ENCODE measurements around the gene IFIT1.
"Not testable (repeated sequence)": the region's sequence is repeated elsewhere in the genome, so short reads cannot be mapped to it uniquely, and the experiment has no call there.

The IFIT1 gene

GRCh38 chr10:89393898-89394297, 1.5 kb downstream of the IFIT1 start:
- DNase-seq (ENCODE audit: low spot score in 2 of 2), result no peak
- no peak overlapping the region for H3K4me3 Mint-ChIP-seq
- peaks cover 4% of the 10 kb centered on the region for H3K36me3 Mint-ChIP-seq (ENCODE audit: insufficient read depth)
- peaks cover 20% of the 10 kb centered on the region for H3K4me1 Mint-ChIP-seq
- H3K27ac Mint-ChIP-seq (ENCODE audit: low read depth), result no peak overlapping the region
- no peaks in the 10 kb centered on the region for H3K9me3 Mint-ChIP-seq
- no peak for ATAC-seq (replicated peaks; ENCODE audit: extremely low read depth, poor library complexity, severe bottlenecking)
- no peaks in the 10 kb centered on the region for H3K27me3 Mint-ChIP-seq

DNA sequence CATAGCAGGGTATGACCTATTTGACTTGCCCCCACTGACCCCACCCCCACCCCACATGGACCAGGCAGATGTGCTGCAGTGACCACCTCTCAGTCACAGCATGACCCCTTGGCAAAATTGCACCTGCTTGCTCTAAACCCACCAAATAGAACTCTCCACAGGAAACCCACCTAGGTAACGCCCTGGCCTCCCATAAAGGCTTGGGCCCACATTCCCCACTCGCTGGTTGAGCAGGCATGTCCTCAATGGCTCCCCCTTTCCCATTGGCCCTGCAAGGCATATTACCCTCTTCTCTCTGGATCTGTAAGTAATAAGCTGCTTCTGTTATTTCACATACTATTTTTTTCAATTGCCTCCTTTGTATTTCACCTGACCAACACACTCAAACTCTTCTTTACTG, 2.7 kb downstream of the IFIT1 start:
- no peak overlapping the region for H3K27ac Mint-ChIP-seq (ENCODE audit: low read depth)
- DNase-seq (ENCODE audit: low spot score in 2 of 2) (no peak), ATAC-seq (replicated peaks; ENCODE audit: extremely low read depth, poor library complexity, severe bottlenecking) (no peak)
- H3K27me3 Mint-ChIP-seq, result no peaks in the 10 kb centered on the region
- H3K36me3 Mint-ChIP-seq (ENCODE audit: insufficient read depth), result peaks cover 4% of the 10 kb centered on the region
- peak overlapping the region; percentile 21 for H3K4me3 Mint-ChIP-seq
- no peaks in the 10 kb centered on the region for H3K9me3 Mint-ChIP-seq
- peaks cover 26% of the 10 kb centered on the region for H3K4me1 Mint-ChIP-seq

DNA sequence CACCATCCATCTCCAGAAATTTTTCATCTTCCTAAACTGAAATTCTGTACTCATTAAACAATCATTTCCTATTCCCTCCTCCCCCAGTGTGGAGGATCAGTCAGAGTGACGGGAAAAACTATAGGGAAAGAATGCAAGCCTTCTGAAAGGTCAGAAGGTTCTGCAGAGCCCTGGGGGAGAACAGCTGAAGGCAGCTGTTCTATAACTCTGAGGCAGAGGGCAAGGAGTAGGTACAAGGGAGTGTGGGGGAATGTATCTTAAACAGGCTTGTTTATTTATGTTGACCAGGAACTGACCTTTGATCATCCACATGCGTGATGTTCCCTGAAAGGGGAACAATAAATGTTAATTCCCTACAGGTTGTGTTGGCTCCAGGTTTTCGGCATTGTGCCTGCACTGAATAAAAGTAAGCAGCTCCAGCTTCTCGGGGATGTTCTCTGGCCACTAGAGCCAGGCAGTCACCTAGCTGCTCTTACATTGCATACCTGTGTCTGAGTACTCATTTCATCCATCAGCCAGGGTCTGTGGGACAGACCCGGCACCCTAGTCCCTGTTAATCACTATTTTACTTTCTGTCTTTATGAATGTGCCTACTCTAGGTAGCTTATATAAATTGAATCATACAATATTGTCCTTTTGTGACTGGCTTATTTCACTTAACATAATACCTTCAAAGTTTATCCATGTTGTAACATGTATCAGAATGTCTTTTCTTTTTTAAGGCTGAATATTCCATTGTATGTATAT, 5.8 kb downstream of the IFIT1 start:
- no peak for DNase-seq (ENCODE audit: low spot score in 2 of 2)
- H3K9me3 Mint-ChIP-seq, result no peaks in the 10 kb centered on the region
- no peaks in the 10 kb centered on the region for H3K27me3 Mint-ChIP-seq
- peaks cover 17% of the 10 kb centered on the region for H3K4me1 Mint-ChIP-seq
- no peaks in the 10 kb centered on the region for H3K36me3 Mint-ChIP-seq (ENCODE audit: insufficient read depth)
- no peak overlapping the region for H3K27ac Mint-ChIP-seq (ENCODE audit: low read depth)
- ATAC-seq (replicated peaks; ENCODE audit: extremely low read depth, poor library complexity, severe bottlenecking), result no peak
- no peak overlapping the region for H3K4me3 Mint-ChIP-seq

DNA sequence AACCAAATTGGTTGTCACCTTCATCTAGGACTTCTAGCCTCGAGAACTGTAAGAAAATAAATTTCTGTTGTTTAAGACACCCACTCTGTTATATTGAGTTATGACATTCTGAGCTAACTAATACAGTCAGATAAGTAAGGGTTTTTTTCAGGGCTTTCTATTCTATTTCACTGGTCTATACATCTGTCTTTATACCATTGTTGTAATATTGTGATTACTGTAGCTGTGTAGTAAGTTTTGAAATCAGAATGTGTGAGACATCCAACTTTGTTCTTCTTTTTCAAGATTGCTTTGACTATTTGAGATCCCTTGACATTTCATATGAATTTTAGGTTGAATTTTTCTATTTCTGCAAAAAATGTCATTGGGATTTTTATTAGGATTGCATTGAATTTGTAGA, 7.5 kb downstream of the IFIT1 start:
- H3K9me3 Mint-ChIP-seq, result no peaks in the 10 kb centered on the region
- no peak for DNase-seq (ENCODE audit: low spot score in 2 of 2)
- no peak overlapping the region for H3K4me3 Mint-ChIP-seq
- H3K27ac Mint-ChIP-seq (ENCODE audit: low read depth), result no peak overlapping the region
- H3K27me3 Mint-ChIP-seq, result no peaks in the 10 kb centered on the region
- H3K4me1 Mint-ChIP-seq, result peaks cover 20% of the 10 kb centered on the region
- no peaks in the 10 kb centered on the region for H3K36me3 Mint-ChIP-seq (ENCODE audit: insufficient read depth)
- no peak for ATAC-seq (replicated peaks; ENCODE audit: extremely low read depth, poor library complexity, severe bottlenecking)

DNA sequence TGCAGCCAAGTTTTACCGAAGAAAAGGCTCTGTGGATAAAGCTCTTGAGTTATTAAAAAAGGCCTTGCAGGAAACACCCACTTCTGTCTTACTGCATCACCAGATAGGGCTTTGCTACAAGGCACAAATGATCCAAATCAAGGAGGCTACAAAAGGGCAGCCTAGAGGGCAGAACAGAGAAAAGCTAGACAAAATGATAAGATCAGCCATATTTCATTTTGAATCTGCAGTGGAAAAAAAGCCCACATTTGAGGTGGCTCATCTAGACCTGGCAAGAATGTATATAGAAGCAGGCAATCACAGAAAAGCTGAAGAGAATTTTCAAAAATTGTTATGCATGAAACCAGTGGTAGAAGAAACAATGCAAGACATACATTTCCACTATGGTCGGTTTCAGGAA, 10.6 kb downstream of the IFIT1 start:
- H3K36me3 Mint-ChIP-seq (ENCODE audit: insufficient read depth), result no peaks in the 10 kb centered on the region
- no peak overlapping the region for H3K4me3 Mint-ChIP-seq
- DNase-seq (ENCODE audit: low spot score in 2 of 2), result no peak
- peaks cover 14% of the 10 kb centered on the region for H3K4me1 Mint-ChIP-seq
- ATAC-seq (replicated peaks; ENCODE audit: extremely low read depth, poor library complexity, severe bottlenecking), result no peak
- H3K27me3 Mint-ChIP-seq, result no peaks in the 10 kb centered on the region
- no peaks in the 10 kb centered on the region for H3K9me3 Mint-ChIP-seq
- H3K27ac Mint-ChIP-seq (ENCODE audit: low read depth), result no peak overlapping the region

DNA sequence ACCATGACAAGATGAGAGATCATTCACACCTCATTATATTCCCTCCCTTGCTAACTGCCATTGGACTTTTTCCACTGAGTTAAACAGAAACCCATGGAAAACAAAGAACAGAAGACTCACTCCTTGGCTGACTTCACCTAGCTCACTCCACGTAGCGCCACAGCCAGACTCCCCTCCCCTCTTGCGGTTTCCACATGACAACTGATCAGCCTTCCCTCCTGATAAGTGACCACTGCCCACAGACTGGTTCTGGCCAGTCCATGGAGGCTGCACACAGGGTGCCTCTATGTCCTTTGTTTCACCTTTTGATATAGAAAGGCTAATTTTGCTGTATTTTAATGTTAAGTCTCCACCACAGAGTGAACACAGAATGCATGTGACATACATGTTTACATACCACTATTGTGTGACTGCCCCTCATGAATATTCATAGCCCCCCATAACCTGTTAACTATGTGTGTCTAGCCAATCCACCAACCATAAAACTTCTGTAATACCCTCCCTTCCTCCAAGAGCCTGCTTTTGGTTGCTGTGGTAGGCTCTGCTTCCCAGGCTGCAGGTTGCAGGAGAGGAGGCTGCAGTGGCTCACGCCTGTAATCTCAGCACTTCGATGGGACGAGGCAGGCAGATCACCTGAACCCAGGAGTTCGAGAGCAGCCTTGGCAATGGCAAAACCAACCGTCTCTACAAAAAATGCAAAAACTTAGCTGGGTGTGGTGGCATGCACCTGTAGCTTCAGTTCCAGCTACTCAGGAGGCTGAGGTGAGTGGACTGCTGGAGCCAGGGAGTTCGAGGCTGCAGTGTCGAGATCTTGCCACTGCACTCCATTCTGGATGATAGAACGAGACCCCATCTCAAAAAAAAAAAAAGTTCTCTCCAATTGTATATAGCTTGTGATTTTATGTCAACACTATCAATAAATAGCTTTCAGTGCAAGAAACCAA, 12.0 kb downstream of the IFIT1 start:
- Mint-ChIP-seq H3K9me3 (no peaks in the 10 kb centered on the region), H3K4me3 (no peak overlapping the region), H3K36me3 (ENCODE audit: insufficient read depth) (no peaks in the 10 kb centered on the region), H3K4me1 (peaks cover 6% of the 10 kb centered on the region), H3K27ac (ENCODE audit: low read depth) (no peak overlapping the region), H3K27me3 (no peaks in the 10 kb centered on the region)
- ATAC-seq (replicated peaks; ENCODE audit: extremely low read depth, poor library complexity, severe bottlenecking) (no peak), DNase-seq (ENCODE audit: low spot score in 2 of 2) (no peak)

GRCh38 chr10:89406178-89406577, 13.8 kb downstream of the IFIT1 start:
- H3K4me1 Mint-ChIP-seq, result peaks cover 14% of the 10 kb centered on the region
- not testable (repeated sequence) for H3K4me3 Mint-ChIP-seq; H3K27me3 Mint-ChIP-seq; H3K27ac Mint-ChIP-seq (ENCODE audit: low read depth); H3K9me3 Mint-ChIP-seq; ATAC-seq (replicated peaks; ENCODE audit: extremely low read depth, poor library complexity, severe bottlenecking); DNase-seq (ENCODE audit: low spot score in 2 of 2); H3K36me3 Mint-ChIP-seq (ENCODE audit: insufficient read depth)

DNA sequence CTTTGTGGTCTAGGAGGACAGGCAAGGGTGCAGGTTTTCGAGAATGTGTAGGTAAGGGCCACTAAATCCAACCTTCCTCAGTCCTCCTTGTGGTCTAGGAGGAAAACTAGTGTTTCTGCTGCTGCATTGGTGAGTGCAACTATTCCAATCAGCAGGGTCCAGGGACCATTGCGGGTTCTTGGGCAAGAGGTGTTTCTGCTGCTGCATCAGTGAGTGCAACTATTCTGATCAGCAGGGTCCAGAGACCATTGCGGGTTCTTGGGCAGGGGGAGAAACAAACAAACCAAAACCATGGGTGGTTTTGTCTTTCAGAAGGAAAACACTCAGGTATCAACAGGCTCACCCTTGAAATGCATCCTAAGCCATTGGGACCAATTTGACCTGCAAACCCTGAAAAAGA, 15.4 kb downstream of the IFIT1 start:
- H3K9me3 Mint-ChIP-seq; DNase-seq (ENCODE audit: low spot score in 2 of 2); H3K4me3 Mint-ChIP-seq; H3K27me3 Mint-ChIP-seq; H3K36me3 Mint-ChIP-seq (ENCODE audit: insufficient read depth); H3K27ac Mint-ChIP-seq (ENCODE audit: low read depth); ATAC-seq (replicated peaks; ENCODE audit: extremely low read depth, poor library complexity, severe bottlenecking): not testable (repeated sequence)
- peaks cover 14% of the 10 kb centered on the region for H3K4me1 Mint-ChIP-seq

DNA sequence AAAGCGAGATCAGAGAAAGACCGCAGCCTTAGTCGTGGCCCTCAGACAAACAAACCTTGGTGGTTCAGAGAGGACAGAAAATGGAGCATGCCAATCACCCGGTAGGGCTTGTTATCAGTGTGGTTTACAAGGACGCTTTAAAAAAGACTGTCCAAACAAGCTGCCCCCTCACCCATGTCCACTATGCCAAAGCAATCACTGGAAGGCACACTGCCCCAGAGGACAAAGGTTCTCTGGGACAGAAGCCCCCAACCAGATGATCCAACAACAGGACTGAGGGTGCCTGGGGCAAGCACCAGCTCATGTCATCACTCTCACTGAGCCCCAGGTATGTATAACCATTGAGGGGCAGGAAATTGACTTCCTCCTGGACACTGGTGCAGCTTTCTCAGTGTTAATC, 16.9 kb downstream of the IFIT1 start:
- H3K36me3 Mint-ChIP-seq (ENCODE audit: insufficient read depth); ATAC-seq (replicated peaks; ENCODE audit: extremely low read depth, poor library complexity, severe bottlenecking); DNase-seq (ENCODE audit: low spot score in 2 of 2); H3K27ac Mint-ChIP-seq (ENCODE audit: low read depth); H3K9me3 Mint-ChIP-seq; H3K27me3 Mint-ChIP-seq; H3K4me3 Mint-ChIP-seq: not testable (repeated sequence)
- H3K4me1 Mint-ChIP-seq, result peaks cover 16% of the 10 kb centered on the region

DNA sequence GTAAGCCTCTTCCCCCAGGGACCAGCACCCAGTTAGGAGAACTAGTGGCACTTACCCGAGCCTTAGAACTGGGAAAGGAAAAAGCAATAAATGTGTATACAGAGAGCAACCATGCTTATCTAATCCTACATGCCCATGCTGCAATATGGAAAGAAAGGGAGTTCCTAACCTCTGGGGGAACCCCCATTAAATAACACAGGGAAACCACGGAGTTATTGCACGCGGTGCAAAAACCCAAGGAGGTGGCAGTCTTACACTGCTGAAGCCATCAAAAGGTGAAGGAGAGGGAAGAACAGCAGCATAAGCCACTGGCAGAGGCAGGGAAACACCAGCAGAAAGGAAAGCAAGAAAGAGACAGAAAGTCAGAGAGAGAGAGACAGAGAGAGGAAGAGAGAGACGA, 18.1 kb downstream of the IFIT1 start:
- ATAC-seq (replicated peaks; ENCODE audit: extremely low read depth, poor library complexity, severe bottlenecking); H3K4me3 Mint-ChIP-seq; H3K9me3 Mint-ChIP-seq; H3K27me3 Mint-ChIP-seq; DNase-seq (ENCODE audit: low spot score in 2 of 2); H3K27ac Mint-ChIP-seq (ENCODE audit: low read depth): not testable (repeated sequence)
- Mint-ChIP-seq H3K36me3 (ENCODE audit: insufficient read depth) (peaks cover 15% of the 10 kb centered on the region), H3K4me1 (peaks cover 20% of the 10 kb centered on the region)

- not testable (repeated sequence) for DNase-seq (ENCODE audit: low spot score in 2 of 2); H3K27me3 Mint-ChIP-seq; H3K27ac Mint-ChIP-seq (ENCODE audit: low read depth); ATAC-seq (replicated peaks; ENCODE audit: extremely low read depth, poor library complexity, severe bottlenecking); H3K9me3 Mint-ChIP-seq; H3K4me3 Mint-ChIP-seq
- Mint-ChIP-seq H3K36me3 (ENCODE audit: insufficient read depth) (peaks cover 19% of the 10 kb centered on the region), H3K4me1 (peaks cover 26% of the 10 kb centered on the region)
Observed at GRCh38 chr10:89411135-89411534, 18.7 kb downstream of the IFIT1 start.

- Mint-ChIP-seq H3K27ac (ENCODE audit: low read depth) (peak overlapping the region; percentile 64), H3K36me3 (ENCODE audit: insufficient read depth) (peaks cover 20% of the 10 kb centered on the region), H3K4me3 (peak overlapping the region; percentile 7), H3K4me1 (peaks cover 37% of the 10 kb centered on the region)
- H3K27me3 Mint-ChIP-seq; H3K9me3 Mint-ChIP-seq; DNase-seq (ENCODE audit: low spot score in 2 of 2); ATAC-seq (replicated peaks; ENCODE audit: extremely low read depth, poor library complexity, severe bottlenecking): not testable (repeated sequence)
Observed at GRCh38 chr10:89412276-89412675, 19.9 kb downstream of the IFIT1 start.

Data from central memory CD8-positive, alpha-beta T cell (primary cell).